Immature natural killer cell (primary cell): ENCODE data around the gene TGFBR1. TPM values are rescaled to one million over a fixed set of nuclear protein-coding genes. Genes with fewer than 3 reads are reported as not detected.

ENCODE experiments used
- DNase-seq, 3 donors: peaks; one replicate each; pipeline ENCODE4 v3.0.0; 2022; ENCODE audit warnings: mixed read lengths in 1 of 3
- H3K27ac Mint-ChIP-seq, 6 donors: one replicate each; pipeline ENCODE4 v1.8.0; 2020; ENCODE audit warnings: mixed read lengths in 6 of 6, mild to moderate bottlenecking in 5 of 6, inconsistent platforms in 4 of 6, moderate library complexity in 3 of 6
- H3K27me3 Mint-ChIP-seq, 3 donors: one replicate each; pipeline ENCODE4 v1.8.0; 2020 to 2021; ENCODE audit warnings: low read depth in 3 of 3, mild to moderate bottlenecking in 3 of 3, mixed read lengths in 3 of 3, moderate library complexity in 3 of 3, inconsistent platforms in 1 of 3
- H3K36me3 Mint-ChIP-seq, 3 donors: one replicate each; pipeline ENCODE4 v1.8.0; 2020; ENCODE audit warnings: mixed read lengths in 3 of 3, inconsistent platforms in 2 of 3, mild to moderate bottlenecking in 2 of 3
- H3K4me1 Mint-ChIP-seq, 2 donors: one replicate each; pipeline ENCODE4 v1.8.0; 2020; ENCODE audit warnings: inconsistent platforms in 2 of 2, mild to moderate bottlenecking in 2 of 2, mixed read lengths in 2 of 2, moderate library complexity in 1 of 2
- H3K4me3 Mint-ChIP-seq, 5 donors: one replicate each; pipeline ENCODE4 v1.8.0; 2020; ENCODE audit warnings: mild to moderate bottlenecking in 5 of 5, mixed read lengths in 5 of 5, inconsistent platforms in 3 of 5, moderate library complexity in 3 of 5
- H3K9me3 Mint-ChIP-seq, 6 donors: one replicate each; pipeline ENCODE4 v1.8.0; 2020; ENCODE audit warnings: mild to moderate bottlenecking in 6 of 6, mixed read lengths in 6 of 6, inconsistent platforms in 4 of 6, moderate library complexity in 3 of 6
- polyA plus RNA-seq, 3 donors: library from polyadenylated mRNA; unstranded; fragments of 300-500 nt; fragmentation: Illumina TruSeq; gene quantifications; one replicate each; pipeline ENCODE4 v1.2.3, GENCODE V29; 2021

TGFBR1 gene
- polyA plus RNA-seq, 3 donors from 2014 or later: 34.2 to 71.0 (median 67.8) TPM

DNA sequence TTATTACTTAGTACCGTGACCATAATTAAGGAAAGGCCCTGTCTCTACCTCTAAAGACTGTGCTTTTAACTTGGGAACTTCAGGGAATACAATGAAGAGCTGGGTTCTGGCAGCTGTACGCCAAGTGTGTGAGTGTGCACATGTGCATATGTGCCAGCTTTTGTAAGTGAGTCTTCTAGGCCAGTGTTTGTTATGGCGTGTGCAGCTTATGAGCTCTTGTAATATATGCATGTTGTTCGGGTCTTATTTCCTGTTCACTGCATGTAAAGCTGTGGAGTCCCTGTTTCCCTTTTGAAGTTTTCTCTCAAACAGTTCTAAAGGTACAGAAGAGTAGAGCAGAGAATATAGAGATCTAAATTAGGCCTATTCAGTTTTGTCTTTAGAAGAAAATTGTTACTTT lies 30.5 kb downstream of the TGFBR1 start:
- Mint-ChIP-seq H3K27ac (peak overlapping the region; percentile 76 to 85 (median 80)), H3K9me3 (no peaks in the 10 kb centered on the region), H3K27me3 (peaks cover 0 to 2% (median 0%) of the 10 kb centered on the region in 3 donors), H3K4me3 (peak overlapping the region; percentile 23 to 74 (median 58)), H3K4me1 (peaks cover 82 to 98% of the 10 kb centered on the region in 2 donors), H3K36me3 (peaks cover 25 to 39% (median 26%) of the 10 kb centered on the region in 3 donors)
- no peak for DNase-seq

DNA sequence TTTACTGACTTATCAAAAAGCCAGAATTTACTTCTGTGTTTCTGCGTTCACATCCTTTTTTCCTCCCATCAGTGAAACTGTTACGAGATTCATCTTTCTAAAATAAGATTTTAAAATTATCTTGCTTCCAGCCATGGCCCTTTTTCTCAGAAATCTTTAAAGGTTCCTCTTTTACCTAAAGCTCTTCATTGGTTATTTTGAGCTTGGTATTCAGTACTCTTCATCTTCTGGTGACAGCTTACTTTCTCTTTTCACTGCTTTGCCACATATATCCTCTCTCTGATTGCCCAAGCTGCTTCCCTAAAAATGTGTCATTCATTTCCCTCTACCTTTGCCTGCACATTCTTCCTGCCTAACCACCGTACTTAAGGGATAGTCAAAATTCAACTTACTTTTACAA lies 32.3 kb downstream of the TGFBR1 start:
- Mint-ChIP-seq H3K27ac (peak overlapping the region; percentile 64 to 89 (median 76)), H3K9me3 (no peaks in the 10 kb centered on the region), H3K27me3 (peaks cover 0 to 2% (median 0%) of the 10 kb centered on the region in 3 donors), H3K4me1 (peaks cover 79 to 98% of the 10 kb centered on the region in 2 donors), H3K36me3 (peaks cover 22 to 41% (median 24%) of the 10 kb centered on the region in 3 donors), H3K4me3 (peak overlapping the region in 3 of 5 donors; percentile 31 to 58 (median 33))
- DNase-seq: no peak

DNA sequence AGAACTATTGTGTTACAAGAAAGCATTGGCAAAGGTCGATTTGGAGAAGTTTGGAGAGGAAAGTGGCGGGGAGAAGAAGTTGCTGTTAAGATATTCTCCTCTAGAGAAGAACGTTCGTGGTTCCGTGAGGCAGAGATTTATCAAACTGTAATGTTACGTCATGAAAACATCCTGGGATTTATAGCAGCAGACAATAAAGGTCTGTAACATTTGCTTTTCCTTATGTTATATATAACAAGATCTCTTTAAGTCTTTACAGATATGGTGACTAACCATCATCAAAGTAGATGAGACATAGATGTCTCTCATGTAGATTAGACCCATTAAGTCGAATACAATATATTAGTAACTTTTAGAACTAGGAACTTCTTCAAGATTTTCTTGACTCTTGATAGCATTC lies 33.0 kb downstream of the TGFBR1 start:
- Mint-ChIP-seq H3K27ac (peak overlapping the region; percentile 42 to 89 (median 73)), H3K9me3 (no peaks in the 10 kb centered on the region), H3K4me3 (peak overlapping the region in 1 of 5 donors; percentile 4), H3K36me3 (peaks cover 19 to 40% (median 21%) of the 10 kb centered on the region in 3 donors), H3K27me3 (peaks cover 0 to 2% (median 0%) of the 10 kb centered on the region in 3 donors), H3K4me1 (peaks cover 75 to 92% of the 10 kb centered on the region in 2 donors)
- DNase-seq: no peak

DNA sequence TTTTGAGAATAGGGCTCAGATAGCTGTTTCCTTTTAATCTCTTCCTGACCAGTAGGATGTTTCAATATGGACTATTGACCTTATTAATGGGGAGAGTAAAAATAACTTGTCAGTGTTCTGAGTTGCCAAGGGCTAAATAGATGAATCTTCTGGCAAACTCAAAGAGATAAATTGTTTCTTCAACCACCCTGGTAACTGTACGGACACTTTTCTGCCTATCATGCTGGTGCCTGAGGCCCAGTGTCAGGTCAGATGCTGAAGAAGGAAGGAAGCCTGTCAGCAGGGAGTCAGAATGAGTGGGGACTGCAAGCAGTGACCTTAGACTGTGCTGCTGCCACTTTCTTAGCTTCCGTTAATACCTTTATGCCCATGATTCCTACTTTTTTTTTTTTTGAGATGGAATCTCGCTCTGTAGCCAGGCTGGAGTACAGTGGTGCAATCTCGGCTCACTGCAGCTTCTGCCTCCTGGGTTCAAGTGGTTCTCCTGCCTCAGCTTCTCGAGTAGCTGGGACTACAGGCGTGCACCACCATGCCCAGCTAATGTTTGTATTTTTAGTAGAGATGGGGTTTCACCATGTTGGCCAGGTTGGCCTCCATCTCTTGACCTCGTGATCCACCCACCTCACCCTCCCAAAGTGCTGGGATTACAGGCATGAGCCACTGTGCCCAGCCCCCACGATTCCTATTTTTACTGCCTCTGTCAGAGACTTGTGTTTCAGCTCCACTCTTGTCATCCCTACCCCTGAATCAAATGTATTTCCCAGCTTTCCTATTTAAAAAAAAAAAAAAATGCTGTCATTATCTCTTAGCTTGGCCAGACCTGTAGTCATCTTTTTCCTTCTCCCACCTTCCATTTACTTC lies 33.7 kb downstream of the TGFBR1 start:
- Mint-ChIP-seq H3K4me3 (peak overlapping the region in 2 of 5 donors; percentile 1 to 18), H3K27ac (peak overlapping the region; percentile 42 to 89 (median 72)), H3K9me3 (no peaks in the 10 kb centered on the region), H3K36me3 (peaks cover 16 to 35% (median 18%) of the 10 kb centered on the region in 3 donors), H3K27me3 (peaks cover 0 to 2% (median 0%) of the 10 kb centered on the region in 3 donors), H3K4me1 (peaks cover 69 to 89% of the 10 kb centered on the region in 2 donors)
- DNase-seq: no peak

DNA sequence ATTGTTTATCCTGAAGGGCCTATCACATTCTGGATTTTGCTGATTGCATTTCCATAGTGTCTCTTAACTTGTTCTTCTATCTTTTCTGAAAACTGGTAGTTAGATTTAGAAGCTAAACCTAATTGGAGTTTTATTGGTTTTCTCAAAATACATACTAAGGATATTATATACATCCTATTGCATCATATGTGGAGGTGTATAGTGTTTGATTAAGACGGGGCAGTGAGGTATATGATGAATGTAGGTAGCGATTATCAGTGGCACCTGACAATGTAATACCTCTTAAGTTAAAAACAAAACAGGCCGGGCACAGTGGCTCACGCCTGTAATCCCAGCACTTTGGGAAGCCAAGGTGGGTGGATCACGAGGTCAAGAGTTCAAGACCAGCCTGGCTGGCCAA lies 35.0 kb downstream of the TGFBR1 start:
- DNase-seq: no peak
- no peak overlapping the region for H3K4me3 Mint-ChIP-seq
- peak overlapping the region; percentile 27 to 88 (median 76) for H3K27ac Mint-ChIP-seq
- peaks cover 16 to 43% (median 18%) of the 10 kb centered on the region in 3 donors for H3K36me3 Mint-ChIP-seq
- H3K9me3 Mint-ChIP-seq: no peaks in the 10 kb centered on the region
- H3K4me1 Mint-ChIP-seq: peaks cover 61 to 83% of the 10 kb centered on the region in 2 donors
- peaks cover 0 to 2% (median 0%) of the 10 kb centered on the region in 3 donors for H3K27me3 Mint-ChIP-seq

DNA sequence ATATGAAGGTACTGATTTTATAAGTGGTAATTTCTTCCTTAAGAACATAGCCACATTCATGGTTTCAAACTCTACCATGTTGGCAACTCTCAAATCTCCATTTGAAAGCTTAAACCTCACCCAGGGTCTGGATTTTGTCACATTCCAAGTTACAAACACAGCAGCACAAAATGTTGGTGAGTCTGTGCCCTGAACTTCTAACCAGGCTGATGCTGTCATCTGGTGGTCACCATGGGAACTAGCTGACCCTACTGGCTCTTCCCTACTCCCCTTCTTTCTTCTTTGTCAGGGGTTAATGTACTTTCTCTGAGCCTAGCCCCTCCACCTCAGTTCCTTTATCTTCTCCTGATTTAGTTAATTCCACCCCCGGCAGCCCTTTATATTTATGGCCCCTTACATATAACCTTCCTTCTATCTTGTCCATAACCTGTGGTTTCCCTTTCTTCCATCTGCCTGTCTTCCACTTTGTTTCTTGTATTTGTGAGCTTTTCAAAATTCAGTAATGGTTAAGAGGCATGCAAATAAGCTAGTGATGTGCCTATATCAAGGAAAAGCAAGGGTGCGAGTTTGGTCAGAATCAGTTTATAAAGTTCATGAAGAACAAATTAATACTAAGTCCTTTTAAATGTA lies 35.9 kb downstream of the TGFBR1 start:
- H3K4me1 Mint-ChIP-seq: peaks cover 52 to 80% of the 10 kb centered on the region in 2 donors
- H3K36me3 Mint-ChIP-seq: peaks cover 16 to 51% (median 24%) of the 10 kb centered on the region in 3 donors
- DNase-seq: peak; percentile 42 to 59 (median 50)

DNA sequence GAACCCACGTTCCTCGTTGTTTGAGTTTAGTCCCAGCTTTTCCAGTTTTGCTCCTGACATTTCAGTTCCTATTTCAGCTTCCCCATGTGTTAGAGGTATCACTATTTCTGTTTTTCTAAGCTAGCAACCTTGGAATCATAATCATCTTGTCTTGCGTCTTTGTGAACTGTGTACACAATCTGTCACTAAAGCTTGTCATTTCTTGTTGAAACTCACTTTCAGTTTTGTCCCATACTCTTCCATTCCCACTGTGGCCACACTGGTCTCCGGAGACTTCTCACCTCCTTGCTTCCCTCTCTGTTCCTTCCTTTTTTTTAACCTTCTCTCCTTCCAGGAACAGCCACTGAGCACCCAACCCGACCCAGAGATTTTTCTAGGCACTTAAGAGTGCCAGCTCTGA lies 36.9 kb downstream of the TGFBR1 start:
- H3K4me3 Mint-ChIP-seq: no peak overlapping the region
- H3K27me3 Mint-ChIP-seq: no peaks in the 10 kb centered on the region
- DNase-seq: no peak
- H3K27ac Mint-ChIP-seq: peak overlapping the region; percentile 37 to 91 (median 50)
- peaks cover 20 to 60% (median 34%) of the 10 kb centered on the region in 3 donors for H3K36me3 Mint-ChIP-seq
- H3K4me1 Mint-ChIP-seq: peaks cover 44 to 80% of the 10 kb centered on the region in 2 donors
- H3K9me3 Mint-ChIP-seq: no peaks in the 10 kb centered on the region

More for the DNA sequence above, 35.9 kb downstream of the TGFBR1 start:
- Mint-ChIP-seq H3K27me3 (peaks cover 0 to 2% (median 0%) of the 10 kb centered on the region in 3 donors), H3K9me3 (no peaks in the 10 kb centered on the region), H3K27ac (peak overlapping the region; percentile 60 to 89 (median 84)), H3K4me3 (peak overlapping the region in 4 of 5 donors; percentile 1 to 41 (median 16))

DNA sequence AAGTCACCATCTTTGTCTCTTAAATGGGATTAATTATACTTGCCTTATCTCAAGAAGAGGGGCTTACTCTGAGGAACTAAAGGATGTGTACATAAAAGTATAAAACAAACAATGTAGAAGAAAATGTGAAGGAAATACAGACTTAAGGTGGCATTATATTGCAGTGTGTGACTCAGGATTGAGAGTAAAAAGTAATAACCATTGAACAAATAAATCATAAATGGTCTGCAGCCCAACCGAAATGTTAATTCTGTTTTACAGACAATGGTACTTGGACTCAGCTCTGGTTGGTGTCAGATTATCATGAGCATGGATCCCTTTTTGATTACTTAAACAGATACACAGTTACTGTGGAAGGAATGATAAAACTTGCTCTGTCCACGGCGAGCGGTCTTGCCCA lies 37.4 kb downstream of the TGFBR1 start:
- H3K4me3 Mint-ChIP-seq: no peak overlapping the region
- H3K27me3 Mint-ChIP-seq: peaks cover 0 to 1% (median 0%) of the 10 kb centered on the region in 3 donors
- no peaks in the 10 kb centered on the region for H3K9me3 Mint-ChIP-seq
- peaks cover 41 to 79% of the 10 kb centered on the region in 2 donors for H3K4me1 Mint-ChIP-seq
- H3K27ac Mint-ChIP-seq: peak overlapping the region in 5 of 6 donors; percentile 37 to 91 (median 56)
- peaks cover 21 to 60% (median 34%) of the 10 kb centered on the region in 3 donors for H3K36me3 Mint-ChIP-seq
- no peak for DNase-seq

DNA sequence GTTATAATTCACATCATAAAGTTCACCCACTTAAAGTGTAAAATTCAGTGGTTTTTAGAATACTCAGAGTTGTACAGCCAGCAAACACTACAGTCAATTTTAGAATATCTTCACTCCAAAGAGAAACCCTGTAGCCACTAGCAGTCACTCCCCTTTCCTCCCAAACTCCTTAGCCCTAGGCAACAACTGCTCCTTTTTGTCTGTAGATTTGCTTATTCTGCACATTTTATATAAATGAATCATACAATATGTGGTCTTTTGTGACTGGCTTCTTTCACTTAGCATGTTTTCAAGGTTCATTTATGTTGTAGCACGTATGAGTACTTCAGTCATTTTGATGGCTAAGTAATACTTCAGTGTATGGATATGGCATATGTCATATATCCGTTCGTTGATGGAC lies 38.7 kb downstream of the TGFBR1 start:
- peaks cover 32 to 77% of the 10 kb centered on the region in 2 donors for H3K4me1 Mint-ChIP-seq
- peaks cover 0 to 2% (median 0%) of the 10 kb centered on the region in 3 donors for H3K27me3 Mint-ChIP-seq
- no peak for DNase-seq
- H3K4me3 Mint-ChIP-seq: no peak overlapping the region
- H3K27ac Mint-ChIP-seq: peak overlapping the region; percentile 13 to 80 (median 42)
- no peaks in the 10 kb centered on the region for H3K9me3 Mint-ChIP-seq
- peaks cover 24 to 61% (median 33%) of the 10 kb centered on the region in 3 donors for H3K36me3 Mint-ChIP-seq

DNA sequence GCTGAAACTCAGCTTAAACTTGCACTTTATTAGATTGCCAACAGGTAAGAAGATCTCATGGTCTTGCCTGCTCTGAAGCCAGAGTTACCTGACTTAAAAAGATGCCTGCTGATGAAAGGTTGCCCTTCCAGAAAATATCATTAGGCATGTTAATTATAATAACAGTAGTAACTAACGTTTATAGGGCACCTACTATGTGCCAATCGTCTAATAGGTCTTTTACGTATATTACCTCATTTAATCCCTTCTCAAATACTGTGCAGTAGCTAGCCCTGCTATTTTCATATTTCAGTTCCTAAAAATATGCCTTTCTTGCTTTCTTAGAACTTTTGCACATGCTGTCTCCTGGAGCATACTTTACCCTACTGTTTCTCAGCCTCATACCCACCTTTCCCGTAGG lies 40.1 kb downstream of the TGFBR1 start:
- Mint-ChIP-seq H3K36me3 (peaks cover 24 to 59% (median 34%) of the 10 kb centered on the region in 3 donors), H3K9me3 (no peaks in the 10 kb centered on the region), H3K4me1 (peaks cover 27 to 76% of the 10 kb centered on the region in 2 donors), H3K4me3 (no peak overlapping the region), H3K27me3 (peaks cover 0 to 2% (median 0%) of the 10 kb centered on the region in 3 donors), H3K27ac (peak overlapping the region in 3 of 6 donors; percentile 4 to 76 (median 64))
- no peak for DNase-seq

DNA sequence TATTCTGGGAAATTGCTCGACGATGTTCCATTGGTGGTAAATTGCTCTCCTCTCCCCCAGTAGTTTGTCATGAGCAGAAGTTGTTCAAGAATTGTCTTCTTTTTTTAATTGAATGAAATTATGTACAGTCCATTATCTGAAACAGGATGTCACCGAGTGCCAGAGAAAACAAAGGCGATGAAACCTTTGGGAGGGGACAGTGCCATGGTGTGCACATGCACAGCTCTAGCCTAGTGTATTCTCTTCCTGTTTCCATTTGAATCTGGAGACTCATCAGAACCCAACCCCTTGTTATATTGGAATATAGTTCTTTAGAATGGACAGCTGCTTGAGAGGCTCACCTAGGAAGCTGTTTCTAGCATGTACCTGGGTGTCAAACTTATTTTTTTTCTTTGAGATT lies 41.7 kb downstream of the TGFBR1 start:
- Mint-ChIP-seq H3K9me3 (no peaks in the 10 kb centered on the region), H3K4me3 (no peak overlapping the region), H3K27me3 (peaks cover 0 to 2% (median 0%) of the 10 kb centered on the region in 3 donors), H3K27ac (peak overlapping the region in 2 of 6 donors; percentile 71 to 76), H3K36me3 (peaks cover 24 to 54% (median 28%) of the 10 kb centered on the region in 3 donors), H3K4me1 (peaks cover 27 to 76% of the 10 kb centered on the region in 2 donors)
- no peak for DNase-seq

DNA sequence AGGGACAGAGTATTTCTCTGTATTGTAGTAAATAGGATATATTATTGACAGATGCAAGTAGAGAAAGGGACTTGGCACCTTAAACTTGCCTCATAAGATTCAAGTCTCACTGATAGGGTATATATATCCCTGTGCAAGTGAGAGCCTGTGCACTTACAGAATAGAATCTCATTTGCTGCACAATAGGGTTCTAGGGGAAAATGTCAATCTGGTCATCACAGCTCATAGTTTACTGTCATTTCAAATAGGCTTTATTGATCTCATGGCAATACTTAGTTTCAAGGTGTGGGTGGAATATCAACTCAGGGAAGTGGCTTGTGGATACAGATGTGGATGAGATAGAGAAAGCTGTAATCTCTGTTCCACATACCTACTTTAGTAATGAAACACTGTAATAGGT lies 42.3 kb downstream of the TGFBR1 start:
- H3K27ac Mint-ChIP-seq: peak overlapping the region; percentile 2 to 55 (median 35)
- no peak overlapping the region for H3K4me3 Mint-ChIP-seq
- H3K27me3 Mint-ChIP-seq: peaks cover 0 to 2% (median 0%) of the 10 kb centered on the region in 3 donors
- no peak for DNase-seq
- H3K9me3 Mint-ChIP-seq: no peaks in the 10 kb centered on the region
- peaks cover 28 to 76% of the 10 kb centered on the region in 2 donors for H3K4me1 Mint-ChIP-seq
- peaks cover 24 to 56% (median 28%) of the 10 kb centered on the region in 3 donors for H3K36me3 Mint-ChIP-seq

DNA sequence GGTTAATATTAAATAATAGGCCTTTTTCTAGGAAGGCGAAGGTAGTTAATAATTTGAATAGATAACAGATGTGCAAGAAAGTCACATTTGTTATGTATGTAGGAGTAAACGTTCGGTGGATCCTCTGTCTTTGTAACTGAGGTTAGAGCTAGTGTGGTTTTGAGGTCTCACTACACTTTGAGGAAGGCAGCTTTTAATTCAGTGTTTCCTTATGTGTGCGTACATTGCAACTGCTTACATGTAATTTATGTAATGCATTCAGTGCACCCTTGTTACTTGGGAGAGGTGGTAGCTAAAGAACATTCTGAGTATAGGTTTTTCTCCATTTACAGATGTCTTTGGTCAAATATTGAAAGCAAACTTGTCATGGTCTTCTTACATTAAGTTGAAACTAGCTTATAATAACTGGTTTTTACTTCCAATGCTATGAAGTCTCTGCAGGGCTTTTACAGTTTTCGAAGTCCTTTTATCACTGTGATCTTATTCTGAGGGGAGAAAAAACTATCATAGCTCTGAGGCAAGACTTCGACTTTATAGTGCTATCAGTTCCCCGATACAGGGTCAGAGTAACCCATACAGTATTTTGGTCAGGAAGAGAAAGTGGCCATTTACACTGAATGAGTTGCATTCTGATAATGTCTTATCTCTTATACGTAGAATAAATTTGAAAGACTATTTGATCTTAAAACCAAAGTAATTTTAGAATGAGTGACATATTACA lies 45.7 kb downstream of the TGFBR1 start:
- H3K4me1 Mint-ChIP-seq: peaks cover 31 to 83% of the 10 kb centered on the region in 2 donors
- H3K36me3 Mint-ChIP-seq: peaks cover 24 to 47% (median 24%) of the 10 kb centered on the region in 3 donors
- peak overlapping the region; percentile 25 to 73 (median 50) for H3K4me3 Mint-ChIP-seq
- H3K27ac Mint-ChIP-seq: peak overlapping the region; percentile 63 to 88 (median 86)
- peaks cover 0 to 2% (median 0%) of the 10 kb centered on the region in 3 donors for H3K27me3 Mint-ChIP-seq
- H3K9me3 Mint-ChIP-seq: no peaks in the 10 kb centered on the region
- peak; percentile 30 to 53 (median 43) for DNase-seq
